ENCODE data around the gene TMEM165.

- TF ChIP-seq EZH2 (optimal IDR thresholded peaks at IDR 0.05; ENCODE audit: low read depth, low read length) (no peak), EZH2phosphoT487 (IDR thresholded peaks at IDR 0.05; ENCODE audit: low read length) (no peak)
- TF ChIP-seq, protein P1, sequence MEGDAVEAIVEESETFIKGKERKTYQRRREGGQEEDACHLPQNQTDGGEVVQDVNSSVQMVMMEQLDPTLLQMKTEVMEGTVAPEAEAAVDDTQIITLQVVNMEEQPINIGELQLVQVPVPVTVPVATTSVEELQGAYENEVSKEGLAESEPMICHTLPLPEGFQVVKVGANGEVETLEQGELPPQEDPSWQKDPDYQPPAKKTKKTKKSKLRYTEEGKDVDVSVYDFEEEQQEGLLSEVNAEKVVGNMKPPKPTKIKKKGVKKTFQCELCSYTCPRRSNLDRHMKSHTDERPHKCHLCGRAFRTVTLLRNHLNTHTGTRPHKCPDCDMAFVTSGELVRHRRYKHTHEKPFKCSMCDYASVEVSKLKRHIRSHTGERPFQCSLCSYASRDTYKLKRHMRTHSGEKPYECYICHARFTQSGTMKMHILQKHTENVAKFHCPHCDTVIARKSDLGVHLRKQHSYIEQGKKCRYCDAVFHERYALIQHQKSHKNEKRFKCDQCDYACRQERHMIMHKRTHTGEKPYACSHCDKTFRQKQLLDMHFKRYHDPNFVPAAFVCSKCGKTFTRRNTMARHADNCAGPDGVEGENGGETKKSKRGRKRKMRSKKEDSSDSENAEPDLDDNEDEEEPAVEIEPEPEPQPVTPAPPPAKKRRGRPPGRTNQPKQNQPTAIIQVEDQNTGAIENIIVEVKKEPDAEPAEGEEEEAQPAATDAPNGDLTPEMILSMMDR (IDR thresholded peaks at IDR 0.05; ENCODE audit: low read length) = no peak
These were observed 40.2 kb upstream of the TMEM165 start for GRCh38 chr4:55355555-55355954.

All from MM.1S (cell line).